Measurements from ENCODE around the gene MAP4K1. TPM values are rescaled to one million over a fixed set of nuclear protein-coding genes. Genes with fewer than 3 reads are reported as not detected.
"Not testable (repeated sequence)": the region's sequence is repeated elsewhere in the genome, so short reads cannot be mapped to it uniquely, and the experiment has no call there.

Gene MAP4K1
- total RNA-seq, 1 donor from 2014 or later, result 10.9 TPM

- H3K27ac Mint-ChIP-seq, result no peak overlapping the region
- no peaks in the 10 kb centered on the region for H3K9me3 Mint-ChIP-seq (ENCODE audit: low read depth)
- H3K36me3 Mint-ChIP-seq (ENCODE audit: insufficient read depth), result no peaks in the 10 kb centered on the region
- peaks cover 20% of the 10 kb centered on the region for H3K27me3 Mint-ChIP-seq
- H3K4me1 Mint-ChIP-seq (ENCODE audit: low read depth), result no peaks in the 10 kb centered on the region
- H3K4me3 Mint-ChIP-seq (ENCODE audit: low read depth), result no peak overlapping the region
- no peak for DNase-seq (ENCODE audit: low spot score, unreplicated experiment)
- TF ChIP-seq, protein P1, sequence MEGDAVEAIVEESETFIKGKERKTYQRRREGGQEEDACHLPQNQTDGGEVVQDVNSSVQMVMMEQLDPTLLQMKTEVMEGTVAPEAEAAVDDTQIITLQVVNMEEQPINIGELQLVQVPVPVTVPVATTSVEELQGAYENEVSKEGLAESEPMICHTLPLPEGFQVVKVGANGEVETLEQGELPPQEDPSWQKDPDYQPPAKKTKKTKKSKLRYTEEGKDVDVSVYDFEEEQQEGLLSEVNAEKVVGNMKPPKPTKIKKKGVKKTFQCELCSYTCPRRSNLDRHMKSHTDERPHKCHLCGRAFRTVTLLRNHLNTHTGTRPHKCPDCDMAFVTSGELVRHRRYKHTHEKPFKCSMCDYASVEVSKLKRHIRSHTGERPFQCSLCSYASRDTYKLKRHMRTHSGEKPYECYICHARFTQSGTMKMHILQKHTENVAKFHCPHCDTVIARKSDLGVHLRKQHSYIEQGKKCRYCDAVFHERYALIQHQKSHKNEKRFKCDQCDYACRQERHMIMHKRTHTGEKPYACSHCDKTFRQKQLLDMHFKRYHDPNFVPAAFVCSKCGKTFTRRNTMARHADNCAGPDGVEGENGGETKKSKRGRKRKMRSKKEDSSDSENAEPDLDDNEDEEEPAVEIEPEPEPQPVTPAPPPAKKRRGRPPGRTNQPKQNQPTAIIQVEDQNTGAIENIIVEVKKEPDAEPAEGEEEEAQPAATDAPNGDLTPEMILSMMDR (IDR thresholded peaks at IDR 0.05; ENCODE audit: unreplicated experiment), result no peak
Measured at GRCh38 chr19:38561053-38561606, 56.6 kb downstream of the MAP4K1 start.

GRCh38 chr19:38559428-38560401, 58.0 kb downstream of the MAP4K1 start:
- peaks cover 18% of the 10 kb centered on the region for H3K27me3 Mint-ChIP-seq
- TF ChIP-seq, protein P1 (IDR thresholded peaks at IDR 0.05; ENCODE audit: unreplicated experiment), result no peak
- peak overlapping the region; percentile 71 for H3K27ac Mint-ChIP-seq

GRCh38 chr19:38558933-38559332, 58.8 kb downstream of the MAP4K1 start:
- not testable (repeated sequence) for H3K4me1 Mint-ChIP-seq (ENCODE audit: low read depth); H3K36me3 Mint-ChIP-seq (ENCODE audit: insufficient read depth); DNase-seq (ENCODE audit: low spot score, unreplicated experiment); H3K27ac Mint-ChIP-seq; H3K4me3 Mint-ChIP-seq (ENCODE audit: low read depth); H3K9me3 Mint-ChIP-seq (ENCODE audit: low read depth)
- peaks cover 18% of the 10 kb centered on the region for H3K27me3 Mint-ChIP-seq

More at GRCh38 chr19:38559428-38560401, 58.0 kb downstream of the MAP4K1 start:
- H3K4me1 Mint-ChIP-seq (ENCODE audit: low read depth), result no peaks in the 10 kb centered on the region
- no peaks in the 10 kb centered on the region for H3K36me3 Mint-ChIP-seq (ENCODE audit: insufficient read depth)
- no peaks in the 10 kb centered on the region for H3K9me3 Mint-ChIP-seq (ENCODE audit: low read depth)
- no peak for DNase-seq (ENCODE audit: low spot score, unreplicated experiment)
- no peak overlapping the region for H3K4me3 Mint-ChIP-seq (ENCODE audit: low read depth)

DNA sequence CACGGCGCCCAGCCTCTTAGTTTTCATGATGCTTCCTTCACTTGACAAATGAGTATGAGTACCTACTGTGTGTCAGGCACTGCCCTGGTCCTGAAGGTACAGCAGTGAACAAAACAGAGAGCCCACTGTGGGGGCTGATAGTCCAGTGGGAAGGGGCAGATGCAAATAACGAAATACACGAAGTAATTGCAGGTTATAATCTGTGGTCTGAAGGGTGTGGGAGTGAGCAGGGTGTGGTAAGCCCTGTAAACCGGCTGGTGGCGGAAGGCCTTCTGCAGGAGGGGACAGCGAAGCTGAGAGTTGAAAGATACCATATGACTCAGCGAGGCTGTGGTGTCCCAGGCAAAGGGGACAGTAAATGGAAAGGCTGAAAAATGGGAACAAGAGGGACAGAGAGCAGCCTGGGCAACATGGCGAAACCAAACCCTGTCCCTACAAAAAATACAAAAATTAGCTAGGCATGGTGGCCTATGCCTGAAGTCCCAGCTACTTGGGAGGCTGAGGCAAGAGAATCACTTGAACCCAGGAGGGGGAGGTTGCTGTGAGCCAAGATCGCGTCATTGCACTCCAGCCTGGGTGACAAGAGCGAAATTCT, 60.5 kb downstream of the MAP4K1 start:
- no peak overlapping the region for H3K4me3 Mint-ChIP-seq (ENCODE audit: low read depth)
- TF ChIP-seq, protein P1 (IDR thresholded peaks at IDR 0.05; ENCODE audit: unreplicated experiment), result no peak
- H3K27ac Mint-ChIP-seq, result no peak overlapping the region
- H3K36me3 Mint-ChIP-seq (ENCODE audit: insufficient read depth), result no peaks in the 10 kb centered on the region
- no peaks in the 10 kb centered on the region for H3K4me1 Mint-ChIP-seq (ENCODE audit: low read depth)
- DNase-seq (ENCODE audit: low spot score, unreplicated experiment), result no peak
- no peaks in the 10 kb centered on the region for H3K9me3 Mint-ChIP-seq (ENCODE audit: low read depth)
- H3K27me3 Mint-ChIP-seq, result peaks cover 10% of the 10 kb centered on the region

DNA sequence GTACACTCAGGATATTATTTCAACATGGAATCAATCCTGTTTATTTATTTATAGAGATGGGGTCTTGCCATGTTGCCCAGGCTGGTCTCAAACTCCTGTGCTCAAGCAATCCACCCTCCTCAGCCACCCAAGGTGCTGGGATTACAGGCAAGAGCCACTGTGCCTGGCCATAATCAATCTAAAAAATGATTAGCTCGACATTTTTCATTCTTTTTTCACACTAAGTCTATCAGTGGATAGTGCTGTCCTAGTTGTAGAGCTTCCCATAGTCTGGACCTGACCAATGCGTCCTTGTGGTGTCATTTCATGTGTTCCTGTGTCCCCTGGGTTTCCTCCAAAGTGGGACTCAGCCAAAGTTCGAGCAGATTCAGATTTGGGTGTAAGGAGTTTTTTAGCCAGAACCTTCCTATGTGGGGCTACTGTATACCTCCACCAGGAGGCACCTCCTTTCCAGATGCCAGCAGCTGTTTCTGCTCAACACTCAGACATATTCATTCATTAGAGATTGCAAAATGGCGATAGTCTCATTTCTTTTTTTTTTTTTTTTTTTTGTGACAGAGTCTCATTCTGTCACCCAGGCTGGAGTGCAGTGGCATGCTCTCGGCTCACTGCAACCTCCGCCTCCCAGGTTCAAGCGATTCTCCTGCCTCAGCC, 61.1 kb downstream of the MAP4K1 start:
- H3K4me1 Mint-ChIP-seq (ENCODE audit: low read depth), result no peaks in the 10 kb centered on the region
- no peaks in the 10 kb centered on the region for H3K36me3 Mint-ChIP-seq (ENCODE audit: insufficient read depth)
- no peak overlapping the region for H3K27ac Mint-ChIP-seq
- TF ChIP-seq, protein P1 (IDR thresholded peaks at IDR 0.05; ENCODE audit: unreplicated experiment), result peak; percentile 19
- DNase-seq (ENCODE audit: low spot score, unreplicated experiment), result no peak
- H3K4me3 Mint-ChIP-seq (ENCODE audit: low read depth), result no peak overlapping the region
- no peaks in the 10 kb centered on the region for H3K9me3 Mint-ChIP-seq (ENCODE audit: low read depth)
- peaks cover 3% of the 10 kb centered on the region for H3K27me3 Mint-ChIP-seq
